Activated effector memory CD4-positive, alpha-beta T cell treated with Interleukin-2 at 50 U/mL for 16 hours (primary cell): ENCODE results near the gene TF.

Experiments
- DNase-seq: peaks from one replicate; pipeline ENCODE4 v3.0.0-alpha.2; 2020

The TF gene

DNA sequence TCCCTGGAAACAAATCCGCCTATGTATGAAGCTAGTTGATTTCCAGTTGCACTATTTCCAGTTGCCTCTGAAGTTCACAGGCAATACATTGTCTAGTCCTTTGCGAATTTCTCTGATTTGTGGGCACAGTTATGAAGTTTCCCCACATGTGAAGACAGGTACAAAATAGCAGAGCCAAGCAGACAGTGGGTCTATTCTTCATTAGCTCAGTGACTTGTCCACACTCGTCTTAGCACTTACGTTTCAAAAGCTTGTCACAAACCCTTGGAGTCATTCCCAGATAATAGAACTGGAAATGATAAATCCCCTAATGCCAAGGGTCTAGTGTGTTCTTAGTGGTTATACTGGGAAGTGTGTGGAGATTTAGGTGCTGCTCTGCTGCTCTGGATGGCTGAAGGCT is 73.9 kb downstream of the TF start:
- DNase-seq = no peak

DNA sequence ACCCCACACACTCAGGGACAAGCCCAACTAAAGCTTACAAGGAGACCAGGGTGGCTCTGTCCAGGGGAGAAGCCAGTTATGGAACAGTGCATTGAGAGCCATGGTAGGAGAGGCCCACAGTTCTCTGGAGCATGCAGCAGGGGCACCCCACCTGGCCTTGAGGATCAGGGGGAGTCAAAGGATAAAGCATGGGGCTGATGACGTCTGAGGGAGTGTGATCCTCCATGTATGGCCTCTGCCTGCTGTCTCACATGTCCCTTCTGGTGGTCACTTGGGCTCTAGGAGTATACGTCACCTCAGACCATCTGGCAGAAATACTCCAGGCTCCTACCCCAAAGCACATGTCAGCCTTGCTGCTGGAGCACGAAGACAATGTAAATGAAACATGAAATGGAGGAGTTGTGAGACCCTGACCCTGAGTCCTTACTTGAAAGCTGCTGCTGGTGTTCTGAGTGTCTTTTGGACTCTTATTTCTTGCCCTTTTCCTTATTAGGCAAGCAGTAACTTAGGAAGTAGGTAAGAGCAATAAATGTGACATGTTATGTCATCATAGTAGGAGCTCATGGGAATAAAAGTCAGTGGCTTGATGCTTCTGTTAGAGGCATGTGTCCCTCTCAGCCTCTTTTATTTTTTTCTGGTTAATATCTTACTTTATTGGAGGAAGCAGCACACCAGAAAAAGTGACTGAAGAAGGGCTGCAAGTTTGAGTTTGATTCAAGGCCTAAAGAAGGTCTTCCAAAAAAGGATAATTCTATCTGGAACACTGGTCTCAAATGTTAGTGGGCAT is 74.9 kb downstream of the TF start:
- no peak for DNase-seq

DNA sequence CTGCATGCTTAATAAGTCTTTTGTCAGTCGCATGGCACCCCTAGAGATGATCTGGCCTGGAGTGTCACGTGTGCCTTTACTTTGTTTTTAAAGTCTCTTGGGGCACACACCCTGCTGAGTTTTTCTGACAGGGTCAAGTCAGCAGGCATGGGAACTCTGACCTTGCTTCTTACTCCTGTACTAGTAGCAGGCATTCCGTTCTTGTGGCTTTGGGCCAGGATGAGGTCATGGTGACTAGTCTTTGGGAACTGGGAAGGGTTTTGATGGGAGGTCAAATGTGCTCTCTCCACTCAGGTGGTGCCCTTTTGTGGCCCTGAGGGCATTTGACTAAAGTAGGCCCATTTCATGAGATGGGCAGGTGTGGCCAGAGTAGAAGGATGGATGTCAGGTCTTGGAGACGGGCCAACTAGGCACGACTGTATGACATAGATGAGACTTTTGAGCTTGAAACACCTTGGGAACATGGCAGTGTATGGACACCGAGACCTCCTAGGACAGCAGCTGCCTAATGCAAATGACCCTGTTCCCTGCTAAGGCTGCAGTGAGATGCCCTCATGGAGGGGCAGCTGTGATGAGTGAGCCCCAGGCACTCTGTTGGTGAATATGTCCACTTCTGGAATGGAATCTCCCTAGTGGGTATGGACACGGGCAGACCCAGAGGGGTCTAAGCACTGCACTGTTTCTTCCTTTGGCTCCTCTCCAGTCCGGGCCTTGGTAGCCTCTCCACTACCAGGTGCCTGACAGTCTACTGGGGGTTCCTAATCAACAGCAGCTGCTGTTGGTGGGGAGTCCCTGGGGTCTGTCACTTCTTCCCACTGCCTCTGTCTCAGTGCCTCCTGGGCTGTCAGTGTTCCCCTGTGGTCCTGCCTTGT is 75.8 kb downstream of the TF start:
- DNase-seq = no peak

DNA sequence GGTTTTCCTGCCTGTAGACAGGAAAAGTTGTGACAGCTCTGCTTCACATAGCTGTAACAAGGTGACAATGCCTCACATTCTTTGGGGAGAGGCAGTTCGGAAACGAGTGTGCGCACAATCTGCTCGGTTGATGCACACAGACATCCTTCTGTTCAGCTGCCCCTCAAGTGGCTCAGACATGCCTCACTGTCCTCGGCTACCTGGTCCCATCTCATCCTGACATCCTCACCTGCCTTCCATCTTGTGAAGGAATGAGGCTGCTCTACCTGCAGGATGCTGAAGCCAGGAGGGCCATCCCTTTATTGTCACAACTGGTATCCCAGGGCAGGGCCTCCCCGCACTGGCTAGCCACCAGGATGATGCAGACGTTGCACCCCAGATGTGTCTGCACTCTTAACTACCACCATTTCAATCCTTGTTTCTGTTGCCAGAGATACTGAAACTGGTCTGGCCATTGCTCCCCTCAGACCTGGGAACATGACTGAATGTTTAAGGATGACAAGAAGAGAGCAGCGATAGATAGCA is 78.8 kb downstream of the TF start:
- no peak for DNase-seq

GRCh38 chr3:133825969-133826727 is 80.0 kb downstream of the TF start:
- no peak for DNase-seq

GRCh38 chr3:133827136-133827535 is 80.9 kb downstream of the TF start:
- DNase-seq = no peak

DNA sequence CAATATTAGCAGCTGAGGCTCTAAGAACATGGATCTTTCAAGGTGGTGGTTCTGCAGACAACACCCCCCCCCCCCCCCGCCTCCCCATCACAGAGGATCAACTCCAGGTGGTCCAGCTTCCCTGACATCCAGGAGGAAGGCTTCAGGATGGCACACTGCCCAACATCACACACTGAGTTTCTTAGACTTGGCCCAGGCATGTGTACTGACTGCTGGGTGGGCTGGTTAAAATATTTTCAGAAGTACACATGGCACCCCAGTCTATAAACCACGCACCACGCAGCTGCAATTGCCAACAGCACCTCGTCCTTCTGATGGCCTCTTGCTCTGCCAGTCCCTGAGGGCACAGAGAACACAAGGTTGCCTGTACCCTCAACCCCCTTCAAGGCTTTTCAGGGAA is 81.5 kb downstream of the TF start:
- no peak for DNase-seq

DNA sequence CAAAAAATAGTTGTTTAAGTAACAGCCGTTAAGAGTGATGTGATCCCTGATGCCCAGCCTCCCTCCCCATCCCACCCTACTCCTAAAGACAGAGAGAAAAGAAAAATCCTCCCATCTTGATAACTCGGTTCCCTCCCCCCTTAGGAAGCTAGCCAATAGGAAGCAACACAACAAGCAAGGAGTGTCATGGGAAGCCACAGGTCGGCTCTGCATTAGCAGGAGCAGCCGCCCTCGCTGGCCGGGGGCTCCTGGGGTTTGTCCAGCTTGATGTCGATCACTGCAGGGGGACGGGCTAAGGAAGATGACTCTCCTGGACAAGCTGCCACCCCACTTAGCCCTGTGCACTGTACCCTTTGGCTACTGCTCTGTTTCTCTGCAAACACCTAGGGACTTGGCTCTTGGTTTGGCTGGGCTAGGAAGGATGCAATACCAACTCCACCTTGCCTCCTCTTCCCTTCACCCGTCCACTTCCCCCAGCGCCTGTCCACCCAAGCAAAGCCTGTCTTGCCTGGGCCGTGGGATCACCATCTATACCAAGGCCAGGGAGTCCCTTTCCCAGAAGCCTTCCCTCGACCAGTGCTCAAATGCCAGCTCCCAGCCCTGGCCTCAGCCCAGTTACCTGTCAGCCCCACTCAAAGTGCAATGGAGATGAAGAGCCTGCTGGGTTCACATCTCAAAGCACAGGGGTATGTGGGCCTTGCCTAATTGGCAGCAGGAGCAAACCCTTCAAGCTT is 82.5 kb downstream of the TF start:
- DNase-seq = no peak

- no peak for DNase-seq
Measured at GRCh38 chr3:133829310-133829707, 83.1 kb downstream of the TF start.

- no peak for DNase-seq
Measured at GRCh38 chr3:133830071-133830470, 83.9 kb downstream of the TF start.

DNA sequence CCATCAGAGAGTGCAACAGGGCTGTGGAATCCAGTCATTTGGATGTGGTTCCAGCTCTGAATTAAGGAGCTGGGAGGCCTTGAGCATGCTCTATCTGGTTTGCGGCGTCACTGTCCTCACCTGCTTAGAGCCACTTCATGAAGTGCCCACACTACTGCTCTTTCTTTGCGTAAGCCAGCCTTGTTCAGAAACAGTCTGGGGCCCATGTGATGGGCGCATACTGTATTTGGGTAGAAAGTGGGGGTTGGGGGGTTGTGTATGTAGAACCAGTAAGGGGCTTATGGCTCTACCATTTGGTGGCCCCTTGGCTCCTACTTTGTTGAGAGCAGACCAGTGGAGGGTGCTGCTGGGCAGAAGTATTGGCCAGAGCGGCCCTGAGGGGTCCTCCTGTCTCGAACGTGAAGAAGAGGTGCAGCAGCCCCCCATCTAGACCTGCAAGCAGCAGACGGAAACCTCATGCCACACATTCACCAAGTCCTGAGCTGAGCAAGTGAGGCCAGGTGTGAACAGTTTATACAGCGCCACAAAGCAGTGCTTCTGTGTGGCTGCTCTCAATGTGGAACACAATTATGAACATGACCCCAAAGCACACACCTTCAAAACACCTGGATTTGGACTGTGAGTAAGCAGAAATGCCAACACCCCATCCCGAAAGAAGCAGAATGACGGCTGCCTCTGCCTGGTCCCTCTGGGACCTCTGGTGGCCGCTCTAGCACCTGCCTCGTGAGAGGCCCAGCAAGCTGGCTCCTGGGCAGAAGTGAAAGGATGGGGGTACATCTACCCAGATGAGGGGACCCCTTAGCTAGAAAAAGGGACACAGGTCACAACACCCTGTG is 86.0 kb downstream of the TF start:
- no peak for DNase-seq

GRCh38 chr3:133832802-133833144 is 86.6 kb downstream of the TF start:
- DNase-seq = no peak

- no peak for DNase-seq
Measured at GRCh38 chr3:133833267-133833666, 87.1 kb downstream of the TF start.

- DNase-seq = no peak
Measured at GRCh38 chr3:133833880-133834620, 87.9 kb downstream of the TF start.

DNA sequence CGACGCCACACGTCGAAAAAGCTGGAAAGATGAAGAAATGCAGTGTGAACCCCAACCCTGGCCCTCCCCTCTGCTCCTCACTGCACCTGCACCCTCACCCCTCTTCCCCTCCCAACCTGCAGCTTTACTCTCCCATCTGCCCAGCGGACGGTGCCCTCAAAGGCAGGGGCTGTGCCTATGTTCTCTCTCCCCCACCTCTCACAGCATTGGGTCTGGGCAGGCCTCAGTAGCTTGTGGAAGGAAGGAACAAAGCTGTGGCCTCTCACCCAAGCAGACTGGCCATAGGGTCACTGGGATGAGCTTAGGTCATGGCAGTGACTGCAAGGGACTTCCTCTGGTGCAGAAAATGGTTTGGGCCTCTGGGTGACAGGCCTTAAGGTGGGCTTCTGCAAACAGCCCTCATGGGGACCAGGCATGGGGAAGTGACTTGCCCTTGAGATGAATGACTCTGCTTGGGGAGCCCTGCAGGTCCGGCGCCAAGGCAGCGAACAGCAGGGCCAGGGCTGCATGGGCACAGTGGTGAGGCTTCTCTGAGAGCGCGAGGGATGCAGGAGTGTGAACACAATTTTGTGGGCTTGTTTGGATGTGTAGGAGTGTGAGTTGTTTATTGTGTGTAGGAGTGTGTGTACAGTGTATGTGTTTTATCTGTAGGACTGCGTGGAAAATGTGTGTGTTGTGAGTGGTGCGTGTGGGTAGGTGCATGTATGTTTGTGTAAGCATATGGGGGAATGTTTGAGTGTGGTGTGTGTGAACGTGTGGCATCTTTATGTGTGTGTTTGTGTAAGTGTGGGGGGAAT is 88.6 kb downstream of the TF start:
- DNase-seq = no peak

- no peak for DNase-seq
Measured at GRCh38 chr3:133835418-133835743, 89.2 kb downstream of the TF start.

- no peak for DNase-seq
Measured at GRCh38 chr3:133835961-133836360, 89.8 kb downstream of the TF start.

GRCh38 chr3:133836497-133837158 is 90.4 kb downstream of the TF start:
- no peak for DNase-seq

DNA sequence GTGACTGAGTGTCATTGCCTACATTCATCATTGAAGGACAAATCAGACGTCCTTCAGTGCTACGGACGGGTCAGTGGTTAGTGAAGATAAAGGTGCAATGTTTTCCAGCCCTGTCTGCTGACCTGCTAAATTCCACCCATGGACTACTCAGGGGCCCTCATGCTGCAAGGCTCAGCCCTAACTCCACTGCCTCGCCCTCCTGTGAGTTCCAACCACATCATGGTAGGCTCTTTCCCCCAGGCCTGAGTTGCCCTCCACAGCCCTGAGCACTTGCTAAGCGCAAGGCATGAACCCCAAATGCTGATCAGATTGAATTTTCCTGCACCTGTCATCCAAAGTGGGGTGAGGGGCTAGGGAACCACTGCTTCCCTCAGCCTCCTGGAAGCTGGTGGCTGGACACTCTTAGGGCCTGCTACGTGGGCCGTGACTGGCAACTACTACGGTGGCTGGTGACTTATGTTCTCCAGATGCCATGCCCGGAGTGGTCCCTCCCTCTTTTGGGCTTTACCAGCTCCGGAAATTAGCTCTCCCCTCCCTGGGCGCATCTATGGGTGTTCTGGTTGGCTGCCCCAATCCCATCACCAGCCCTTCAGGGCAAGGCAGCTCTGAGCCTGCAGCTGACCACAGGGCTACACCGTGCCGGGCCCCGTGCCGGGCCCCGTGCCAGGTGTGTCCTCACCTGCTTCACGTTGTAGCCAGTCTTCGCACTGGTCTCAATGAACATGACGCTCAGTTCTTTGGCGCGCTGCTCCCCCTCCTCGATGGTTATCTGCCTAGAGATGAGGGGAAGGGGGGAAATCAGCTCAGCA is 91.5 kb downstream of the TF start:
- no peak for DNase-seq
